Measurements from ENCODE around the gene SNAPC3. TPM values are rescaled to one million over a fixed set of nuclear protein-coding genes. Genes with fewer than 3 reads are reported as not detected.
A peak's percentile ranks its signal among the peaks of the same experiment; 100 is the strongest.

The SNAPC3 gene
- total and polyA plus RNA-seq, 10 donors, result 6.4 to 45.8 (median 31.7) TPM

- Histone ChIP-seq H3K9me3 (no peaks in the 10 kb centered on the region), H3K27ac (no peak overlapping the region), H3K36me3 (peaks cover 2 to 93% (median 19%) of the 10 kb centered on the region in 6 donors), H3K27me3 (replicated peaks in 1 of 7) (no peaks in the 10 kb centered on the region), H3K4me1 (peaks cover 0 to 80% (median 12%) of the 10 kb centered on the region in 6 donors), H3K4me3 (no peak overlapping the region)
- TF ChIP-seq POLR2AphosphoS5 (IDR thresholded peaks at IDR 0.05), result no peak
- TF ChIP-seq CTCF (IDR thresholded peaks at IDR 0.05 in 8 of 11, conservative IDR thresholded peaks at IDR 0.05 in 3 of 11), result no peak
- TF ChIP-seq POLR2A (IDR thresholded peaks at IDR 0.05), result no peak
- intact Hi-C loops (cut with DNase I; ENCODE audit: low total_unique reads), result loop anchor here (10.0 kb wide), 1 partner anchor 76 kb away; the partner anchor contains the start of gene SNAPC3
- WGBS, 5 donors, result 53 to 75% (median 71%) methylated on average over 6 of the region's 6 CpGs
- no peak for DNase-seq
Measured at GRCh38 chr9:15501179-15501578, 78.5 kb downstream of the SNAPC3 start.

- DNase-seq, result no peak
- WGBS, 5 donors, result 89 to 96% (median 93%) methylated on average over 5 of the region's 5 CpGs
- TF ChIP-seq POLR2A (IDR thresholded peaks at IDR 0.05), result no peak
- TF ChIP-seq CTCF (IDR thresholded peaks at IDR 0.05 in 8 of 11, conservative IDR thresholded peaks at IDR 0.05 in 3 of 11), result no peak
- no peak for TF ChIP-seq POLR2AphosphoS5 (IDR thresholded peaks at IDR 0.05)
Measured at GRCh38 chr9:15501803-15502202, 79.1 kb downstream of the SNAPC3 start.

GRCh38 chr9:15505921-15506320, 83.2 kb downstream of the SNAPC3 start:
- no peak for TF ChIP-seq CTCF (IDR thresholded peaks at IDR 0.05 in 8 of 11, conservative IDR thresholded peaks at IDR 0.05 in 3 of 11)
- no peak for TF ChIP-seq POLR2AphosphoS5 (IDR thresholded peaks at IDR 0.05)
- TF ChIP-seq POLR2A (IDR thresholded peaks at IDR 0.05), result no peak
- Histone ChIP-seq H3K36me3 (peaks cover 3 to 80% (median 30%) of the 10 kb centered on the region in 6 donors), H3K27ac (no peak overlapping the region), H3K4me1 (peaks cover 4 to 90% (median 35%) of the 10 kb centered on the region in 6 donors), H3K4me3 (no peak overlapping the region), H3K9me3 (no peaks in the 10 kb centered on the region), H3K27me3 (replicated peaks in 1 of 7) (no peaks in the 10 kb centered on the region)
- intact Hi-C loops (cut with DNase I; ENCODE audit: low total_unique reads), result loop anchor here (10.0 kb wide), 1 partner anchor 81 kb away; the partner anchor contains the start of gene SNAPC3
- WGBS, 5 donors, result 67 to 76% (median 71%) methylated on average over 3 of the region's 3 CpGs
- DNase-seq, result no peak

More at GRCh38 chr9:15501803-15502202, 79.1 kb downstream of the SNAPC3 start:
- Histone ChIP-seq H3K4me3 (no peak overlapping the region), H3K4me1 (peaks cover 0 to 85% (median 15%) of the 10 kb centered on the region in 6 donors), H3K36me3 (peaks cover 3 to 96% (median 25%) of the 10 kb centered on the region in 6 donors), H3K27ac (no peak overlapping the region), H3K27me3 (replicated peaks in 1 of 7) (no peaks in the 10 kb centered on the region), H3K9me3 (no peaks in the 10 kb centered on the region)
- intact Hi-C loops (cut with DNase I; ENCODE audit: low total_unique reads), result loop anchor here (10.0 kb wide), 1 partner anchor 77 kb away; the partner anchor contains the start of gene SNAPC3

GRCh38 chr9:15509931-15510788, 87.5 kb downstream of the SNAPC3 start:
- no peak for TF ChIP-seq CTCF (IDR thresholded peaks at IDR 0.05 in 8 of 11, conservative IDR thresholded peaks at IDR 0.05 in 3 of 11)
- no peak for TF ChIP-seq POLR2A (IDR thresholded peaks at IDR 0.05)
- no peak for TF ChIP-seq POLR2AphosphoS5 (IDR thresholded peaks at IDR 0.05)
- H3K4me1 ChIP-seq, result peaks cover 10 to 78% (median 45%) of the 10 kb centered on the region in 6 donors
- WGBS, 5 donors, result 0 to 1% (median 1%) methylated on average over 41 to 75 of the region's 76 CpGs
- intact Hi-C loops (cut with DNase I; ENCODE audit: low total_unique reads), result loop anchor here (10.0 kb wide), 1 partner anchor 85 kb away; the partner anchor contains the start of gene SNAPC3
- peak; percentile 91 for DNase-seq
- H3K36me3 ChIP-seq, result peaks cover 3 to 38% (median 17%) of the 10 kb centered on the region in 6 donors
- no peaks in the 10 kb centered on the region for H3K9me3 ChIP-seq
- H3K4me3 ChIP-seq, result peak overlapping the region; percentile 82 to 100 (median 96)
- peak overlapping the region; percentile 93 to 99 (median 96) for H3K27ac ChIP-seq
- no peaks in the 10 kb centered on the region for H3K27me3 ChIP-seq (replicated peaks in 1 of 7)
